HepG2 (cell line): ENCODE measurements around the gene ZNF557. TPM values are rescaled to one million over a fixed set of nuclear protein-coding genes. Genes with fewer than 3 reads are reported as not detected.

Experiments used
- ARHGAP35 ChIP-seq: sonication (generic); formaldehyde crosslinking; IDR thresholded peaks from 2 replicates; pipeline ENCODE4 v1.9.0; 2022; ENCODE audit warnings: mild to moderate bottlenecking, inconsistent platforms, moderate library complexity, missing genetic modification reagents, borderline replicate concordance
- CBX2 ChIP-seq, 2 experiments: fragments of 200-600 bp in 1 of 2; sonication (generic); formaldehyde crosslinking in 1 of 2; IDR thresholded peaks; 2 replicates each; pipeline versions ENCODE4 v1.7.0 to v1.8.1; 2018 to 2022; ENCODE audit warnings: low read depth in 2 of 2, low read length in 1 of 2, mild to moderate bottlenecking in 1 of 2, missing genetic modification reagents in 1 of 2
- ERF ChIP-seq: IDR thresholded peaks from 2 replicates; pipeline ENCODE4 v1.6.1; 2018; ENCODE audit warnings: missing biosample characterization, missing genetic modification reagents
- FOXO4 ChIP-seq: sonication (generic); formaldehyde crosslinking; conservative IDR thresholded peaks from 2 replicates; pipeline ENCODE4 v1.8.1; 2023; ENCODE audit warnings: missing genetic modification reagents
- GZF1 ChIP-seq: sonication (generic); formaldehyde crosslinking; IDR thresholded peaks from 2 replicates; pipeline ENCODE4 v1.5.1; 2020; ENCODE audit warnings: mild to moderate bottlenecking, missing genetic modification reagents
- JUND ChIP-seq: sonication (generic); formaldehyde crosslinking; IDR thresholded peaks from 2 replicates; pipeline ENCODE4 v1.8.0; 2022; ENCODE audit warnings: mild to moderate bottlenecking, missing genetic modification reagents
- PTBP1 ChIP-seq: fragments of 200-400 bp; formaldehyde crosslinking; IDR thresholded peaks from 2 replicates; pipeline ENCODE4 v1.6.1; 2018; ENCODE audit warnings: low read length, low read depth; ENCODE audit not compliant: poor library complexity, severe bottlenecking
- REL ChIP-seq: sonication (generic); formaldehyde crosslinking; conservative IDR thresholded peaks from 2 replicates; pipeline ENCODE4 v1.8.0; 2022; ENCODE audit warnings: mild to moderate bottlenecking, missing genetic modification reagents, moderate library complexity
- RFX5 ChIP-seq: IDR thresholded peaks from 2 replicates; pipeline ENCODE4 v1.6.1; 2011; ENCODE audit warnings: low read depth, low read length, improper control_type of control experiment
- SMARCC2 ChIP-seq: fragments of 450-650 bp; IDR thresholded peaks from 2 replicates; pipeline ENCODE4 v1.6.1; 2017; ENCODE audit warnings: antibody characterized with exemption, mild to moderate bottlenecking
- SOX6 ChIP-seq, 2 experiments: fragments of 450-650 bp in 1 of 2; sonication (generic) in 1 of 2; formaldehyde crosslinking in 1 of 2; IDR thresholded peaks; 2 replicates each; pipeline versions ENCODE4 v1.4.0 to v1.6.1; 2017 to 2020; ENCODE audit warnings: antibody characterized with exemption in 1 of 2, mild to moderate bottlenecking in 1 of 2, missing genetic modification reagents in 1 of 2
- ZFP91 ChIP-seq: sonication (generic); formaldehyde crosslinking; IDR thresholded peaks from 2 replicates; pipeline ENCODE4 v1.9.0; 2022; ENCODE audit warnings: missing genetic modification reagents, mild to moderate bottlenecking, borderline replicate concordance
- ZKSCAN5 ChIP-seq: sonication (generic); formaldehyde crosslinking; IDR thresholded peaks from 2 replicates; pipeline ENCODE4 v1.5.1; 2020; ENCODE audit warnings: mild to moderate bottlenecking, missing genetic modification reagents
- ZNF205 ChIP-seq: IDR thresholded peaks from 2 replicates; pipeline ENCODE4 v1.6.1; 2018; ENCODE audit warnings: missing biosample characterization, missing genetic modification reagents
- ZNF207 ChIP-seq: fragments of 450-650 bp; IDR thresholded peaks from 2 replicates; pipeline ENCODE4 v1.6.1; 2016; ENCODE audit warnings: antibody characterized with exemption, borderline replicate concordance
- ZNF276 ChIP-seq: sonication (generic); formaldehyde crosslinking; IDR thresholded peaks from 2 replicates; pipeline ENCODE4 v1.4.0; 2020; ENCODE audit warnings: mild to moderate bottlenecking, low read depth, missing genetic modification reagents
- ZNF296 ChIP-seq: sonication (generic); formaldehyde crosslinking; conservative IDR thresholded peaks from 2 replicates; pipeline ENCODE4 v1.5.0; 2020; ENCODE audit warnings: mild to moderate bottlenecking, missing genetic modification reagents
- ZNF446 ChIP-seq: sonication (generic); formaldehyde crosslinking; IDR thresholded peaks from 2 replicates; pipeline ENCODE4 v1.5.0; 2020; ENCODE audit warnings: mild to moderate bottlenecking, missing genetic modification reagents
- ZNF556 ChIP-seq: sonication (generic); formaldehyde crosslinking; IDR thresholded peaks from 2 replicates; pipeline ENCODE4 v1.4.0; 2020; ENCODE audit warnings: mild to moderate bottlenecking, missing genetic modification reagents, borderline replicate concordance
- ZNF563 ChIP-seq: sonication (generic); formaldehyde crosslinking; IDR thresholded peaks from 2 replicates; pipeline ENCODE4 v1.8.0; 2022; ENCODE audit warnings: mild to moderate bottlenecking, moderate library complexity, missing genetic modification reagents
- ZNF569 ChIP-seq: sonication (generic); formaldehyde crosslinking; IDR thresholded peaks from 2 replicates; pipeline ENCODE4 v1.5.0; 2020; ENCODE audit warnings: mild to moderate bottlenecking, missing genetic modification reagents, moderate library complexity, borderline replicate concordance
- ZNF597 ChIP-seq: sonication (generic); formaldehyde crosslinking; IDR thresholded peaks from 2 replicates; pipeline ENCODE4 v1.5.0; 2020; ENCODE audit warnings: missing genetic modification reagents
- ZNF75D ChIP-seq: sonication (generic); formaldehyde crosslinking; IDR thresholded peaks from 2 replicates; pipeline ENCODE4 v1.8.1; 2023; ENCODE audit warnings: missing genetic modification reagents, mild to moderate bottlenecking, borderline replicate concordance
- polyA plus RNA-seq, 8 experiments: library from polyadenylated mRNA; depleted of rRNA in 3 of 8; stranded (reverse) in 7 of 8; unstranded in 1 of 8; fragments of >200 nt; fragmentation: Illumina TruSeq in 4 of 8; extraction: Trizol in 4 of 8; gene quantifications; 2 replicates each; pipeline versions ENCODE4 v1.2.1 to v1.2.3, GENCODE V29; 2011 to 2016; ENCODE audit warnings: low read depth in 4 of 8, missing spikeins in 1 of 8, mixed read lengths in 1 of 8; ENCODE audit not compliant: insufficient read depth in 1 of 8
- total RNA-seq, 5 experiments: library from RNA; depleted of rRNA; stranded (reverse); fragments of >200 nt; fragmentation: Illumina TruSeq; extraction: Trizol; gene quantifications; 2 replicates each; pipeline ENCODE4 v1.2.3, GENCODE V29; 2016; ENCODE audit warnings: low read depth in 1 of 5

The ZNF557 gene
- total and polyA plus RNA-seq, 2 of the 13 experiments (the other 11 are each of a cell fraction or from before 2014, with no cell fraction given), result 2.1 to 7.8 TPM

- TF ChIP-seq ZKSCAN5 (CRISPR knock-in tag), result no peak
- no peak for TF ChIP-seq SMARCC2
- no peak for TF ChIP-seq ZNF569 (CRISPR knock-in tag)
- TF ChIP-seq ZNF446 (CRISPR knock-in tag), result no peak
- TF ChIP-seq SOX6 (IDR thresholded peaks at IDR 0.05), result no peak
- no peak for TF ChIP-seq SOX6 (CRISPR knock-in tag; IDR thresholded peaks at IDR 0.05)
- no peak for TF ChIP-seq FOXO4
- TF ChIP-seq ZNF296 (CRISPR knock-in tag), result no peak
- TF ChIP-seq ZNF75D (CRISPR knock-in tag), result no peak
- TF ChIP-seq ZNF276 (CRISPR knock-in tag), result peak; percentile 52; the same call in 1 of the 2 replicates
- no peak for TF ChIP-seq GZF1 (CRISPR knock-in tag)
- peak; percentile 81; the same call in 1 of the 2 replicates for TF ChIP-seq ZNF563 (CRISPR knock-in tag)
- TF ChIP-seq ERF (CRISPR knock-in tag), result no peak
- no peak for TF ChIP-seq ZNF205 (CRISPR knock-in tag)
- no peak for TF ChIP-seq ZNF597 (CRISPR knock-in tag)
- TF ChIP-seq ZNF207, result no peak
- no peak; the same call in 1 of the 2 replicates for TF ChIP-seq RFX5
- no peak for TF ChIP-seq CBX2 (IDR thresholded peaks at IDR 0.05; ENCODE audit: low read depth, low read length)
- no peak for TF ChIP-seq CBX2 (CRISPR knock-in tag; IDR thresholded peaks at IDR 0.05; ENCODE audit: low read depth)
- TF ChIP-seq REL (CRISPR knock-in tag), result no peak
- TF ChIP-seq PTBP1, result peak; percentile 50
- no peak; the same call in 1 of the 2 replicates for TF ChIP-seq ARHGAP35 (CRISPR knock-in tag)
- TF ChIP-seq ZFP91, result peak; percentile 81; the same call in 1 of the 2 replicates
- TF ChIP-seq ZNF556 (CRISPR knock-in tag), result no peak; the same call in 1 of the 2 replicates
- no peak for TF ChIP-seq JUND (CRISPR knock-in tag)
Observed at GRCh38 chr19:7069042-7069903, at the start of gene ZNF557 (continued).
